ENCODE measurements around the gene AIG1.

DNA sequence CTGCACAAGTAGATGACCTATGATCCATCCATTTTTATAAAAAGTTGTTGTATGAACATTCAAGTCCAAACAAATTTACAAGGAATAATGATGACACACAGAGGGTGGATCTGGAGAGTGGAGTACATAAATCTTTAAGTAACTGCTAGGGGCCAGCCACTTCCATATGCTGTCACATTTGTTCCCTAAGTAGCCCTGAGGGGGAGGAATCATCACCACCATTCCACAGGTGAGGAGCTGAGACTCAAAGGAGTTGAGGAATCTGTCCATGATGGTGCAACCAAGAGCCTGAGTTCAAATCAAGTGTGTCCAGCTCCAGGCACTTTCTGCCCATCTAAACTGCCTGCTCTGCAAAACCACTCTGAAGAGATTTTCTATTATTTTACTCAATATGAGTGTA lies 132.1 kb downstream of the AIG1 start:
- no peak for TF ChIP-seq YY1 (IDR thresholded peaks at IDR 0.05; ENCODE audit: extremely low read depth, insufficient replicate concordance, low read depth, low read length)
- TF ChIP-seq EZH2 (IDR thresholded peaks at IDR 0.05): no peak
